ENCODE data around the gene PDE3A.

PDE3A gene

GRCh38 chr12:20453756-20454310 lies 85.5 kb downstream of the PDE3A start:
- no peak for DNase-seq (ENCODE audit: low read depth in 2 of 2, low spot score in 1 of 2)

GRCh38 chr12:20455001-20455706 lies 86.8 kb downstream of the PDE3A start:
- no peak for DNase-seq (ENCODE audit: low read depth in 2 of 2, low spot score in 1 of 2)

- no peak for DNase-seq (ENCODE audit: low read depth in 2 of 2, low spot score in 1 of 2)
Observed at GRCh38 chr12:20457582-20457981, 89.2 kb downstream of the PDE3A start.

GRCh38 chr12:20458011-20458410 lies 89.7 kb downstream of the PDE3A start:
- no peak for DNase-seq (ENCODE audit: low read depth in 2 of 2, low spot score in 1 of 2)

GRCh38 chr12:20459920-20460319 lies 91.6 kb downstream of the PDE3A start:
- DNase-seq (ENCODE audit: low read depth in 2 of 2, low spot score in 1 of 2) = no peak

- DNase-seq (ENCODE audit: low read depth in 2 of 2, low spot score in 1 of 2) = no peak
Observed at GRCh38 chr12:20460956-20461355, 92.6 kb downstream of the PDE3A start.

GRCh38 chr12:20463913-20464524 lies 95.7 kb downstream of the PDE3A start:
- DNase-seq (ENCODE audit: low read depth in 2 of 2, low spot score in 1 of 2) = no peak

- no peak for DNase-seq (ENCODE audit: low read depth in 2 of 2, low spot score in 1 of 2)
Observed at GRCh38 chr12:20469300-20469699, 101.0 kb downstream of the PDE3A start.

GRCh38 chr12:20469756-20470155 lies 101.4 kb downstream of the PDE3A start:
- no peak for DNase-seq (ENCODE audit: low read depth in 2 of 2, low spot score in 1 of 2)

- DNase-seq (ENCODE audit: low read depth in 2 of 2, low spot score in 1 of 2) = no peak
Observed at GRCh38 chr12:20472102-20472782, 103.9 kb downstream of the PDE3A start.

- no peak for DNase-seq (ENCODE audit: low read depth in 2 of 2, low spot score in 1 of 2)
Observed at GRCh38 chr12:20473133-20473532, 104.8 kb downstream of the PDE3A start.

- DNase-seq (ENCODE audit: low read depth in 2 of 2, low spot score in 1 of 2) = no peak
Observed at GRCh38 chr12:20474016-20474415, 105.7 kb downstream of the PDE3A start.

- DNase-seq (ENCODE audit: low read depth in 2 of 2, low spot score in 1 of 2) = no peak
Observed at GRCh38 chr12:20474443-20474842, 106.1 kb downstream of the PDE3A start.

- no peak for DNase-seq (ENCODE audit: low read depth in 2 of 2, low spot score in 1 of 2)
Observed at GRCh38 chr12:20475542-20475941, 107.2 kb downstream of the PDE3A start.

GRCh38 chr12:20476551-20476950 lies 108.2 kb downstream of the PDE3A start:
- no peak for DNase-seq (ENCODE audit: low read depth in 2 of 2, low spot score in 1 of 2)

- DNase-seq (ENCODE audit: low read depth in 2 of 2, low spot score in 1 of 2) = no peak
Observed at GRCh38 chr12:20477255-20477654, 108.9 kb downstream of the PDE3A start.

GRCh38 chr12:20477672-20478071 lies 109.3 kb downstream of the PDE3A start:
- no peak for DNase-seq (ENCODE audit: low read depth in 2 of 2, low spot score in 1 of 2)

GRCh38 chr12:20482491-20483054 lies 114.2 kb downstream of the PDE3A start:
- no peak for DNase-seq (ENCODE audit: low read depth in 2 of 2, low spot score in 1 of 2)

- no peak for DNase-seq (ENCODE audit: low read depth in 2 of 2, low spot score in 1 of 2)
Observed at GRCh38 chr12:20483776-20484175, 115.4 kb downstream of the PDE3A start.

- no peak for DNase-seq (ENCODE audit: low read depth in 2 of 2, low spot score in 1 of 2)
Observed at GRCh38 chr12:20486233-20486632, 117.9 kb downstream of the PDE3A start.

GRCh38 chr12:20487519-20487918 lies 119.2 kb downstream of the PDE3A start:
- DNase-seq (ENCODE audit: low read depth in 2 of 2, low spot score in 1 of 2) = no peak

- no peak for DNase-seq (ENCODE audit: low read depth in 2 of 2, low spot score in 1 of 2)
Observed at GRCh38 chr12:20489645-20490044, 121.3 kb downstream of the PDE3A start.
